KBM-7 (cell line): ENCODE measurements around the gene BMERB1.
"Not testable (repeated sequence)": the region's sequence is repeated elsewhere in the genome, so short reads cannot be mapped to it uniquely, and the experiment has no call there.

ENCODE experiments used
- DNase-seq: peaks from one replicate; pipeline ENCODE4 v3.0.0-alpha.2; 2015
- in situ Hi-C: fragments of 300-500 bp; cut with MboI; formaldehyde crosslinking; loops from 2 replicates; pipeline ENCODE4 v1.14.3; 2020; ENCODE audit warnings: low sequenced_read_pairs, low pct_unique_long_range_greater_than_20kb, mixed read lengths

Gene BMERB1

GRCh38 chr16:15601212-15601879, 167.0 kb downstream of the BMERB1 start:
- DNase-seq = no peak
- in situ Hi-C loops = no loop called here

- in situ Hi-C loops = no loop called here
- no peak for DNase-seq
These were observed 168.1 kb downstream of the BMERB1 start for GRCh38 chr16:15602285-15603044.

- DNase-seq = no peak
- in situ Hi-C loops = no loop called here
These were observed 170.4 kb downstream of the BMERB1 start for GRCh38 chr16:15604460-15605440.

- in situ Hi-C loops = no loop called here
- no peak for DNase-seq
These were observed 171.6 kb downstream of the BMERB1 start for GRCh38 chr16:15605839-15606517.

- DNase-seq = no peak
- in situ Hi-C loops = no loop called here
These were observed 172.3 kb downstream of the BMERB1 start for GRCh38 chr16:15606518-15607220.

GRCh38 chr16:15607221-15607699, 172.9 kb downstream of the BMERB1 start:
- DNase-seq, in situ Hi-C loops: not testable (repeated sequence)

GRCh38 chr16:15607700-15608396, 173.5 kb downstream of the BMERB1 start:
- in situ Hi-C loops = no loop called here
- DNase-seq = no peak

- in situ Hi-C loops = no loop called here
- no peak for DNase-seq
These were observed 174.3 kb downstream of the BMERB1 start for GRCh38 chr16:15608398-15609285.

- in situ Hi-C loops = no loop called here
- DNase-seq = no peak
These were observed 174.9 kb downstream of the BMERB1 start for GRCh38 chr16:15609286-15609649.

- DNase-seq = no peak
- in situ Hi-C loops = no loop called here
These were observed 176.0 kb downstream of the BMERB1 start for GRCh38 chr16:15610369-15610871.

- DNase-seq = no peak
- in situ Hi-C loops = no loop called here
These were observed 177.2 kb downstream of the BMERB1 start for GRCh38 chr16:15611610-15612009.

GRCh38 chr16:15613676-15614075, 179.3 kb downstream of the BMERB1 start:
- in situ Hi-C loops = no loop called here
- DNase-seq = no peak

GRCh38 chr16:15616012-15616411, 181.6 kb downstream of the BMERB1 start:
- in situ Hi-C loops = no loop called here
- no peak for DNase-seq

GRCh38 chr16:15616475-15617165, 182.2 kb downstream of the BMERB1 start:
- in situ Hi-C loops = no loop called here
- no peak for DNase-seq

GRCh38 chr16:15617901-15618300, 183.5 kb downstream of the BMERB1 start:
- no peak for DNase-seq
- in situ Hi-C loops = no loop called here

GRCh38 chr16:15618392-15618791, 184.0 kb downstream of the BMERB1 start:
- in situ Hi-C loops = no loop called here
- no peak for DNase-seq
